Measurements from ENCODE around the gene VSTM2L.

The VSTM2L gene

GRCh38 chr20:37917461-37917860 lies 14.5 kb downstream of the VSTM2L start:
- no peak for DNase-seq (ENCODE audit: low read depth in 2 of 3, low spot score in 1 of 3)

GRCh38 chr20:37918035-37918434 lies 15.1 kb downstream of the VSTM2L start:
- DNase-seq (ENCODE audit: low read depth in 2 of 3, low spot score in 1 of 3): no peak

- DNase-seq (ENCODE audit: low read depth in 2 of 3, low spot score in 1 of 3): no peak
Observed at GRCh38 chr20:37919389-37920040, 16.6 kb downstream of the VSTM2L start.

GRCh38 chr20:37920270-37920669 lies 17.3 kb downstream of the VSTM2L start:
- no peak for DNase-seq (ENCODE audit: low read depth in 2 of 3, low spot score in 1 of 3)

GRCh38 chr20:37920679-37921322 lies 17.9 kb downstream of the VSTM2L start:
- no peak for DNase-seq (ENCODE audit: low read depth in 2 of 3, low spot score in 1 of 3)

- DNase-seq (ENCODE audit: low read depth in 2 of 3, low spot score in 1 of 3): no peak
Observed at GRCh38 chr20:37921341-37921929, 18.5 kb downstream of the VSTM2L start.

- DNase-seq (ENCODE audit: low read depth in 2 of 3, low spot score in 1 of 3): peak in 2 of 3 donors; percentile 38 to 46
Observed at GRCh38 chr20:37922016-37922415, 19.1 kb downstream of the VSTM2L start.

GRCh38 chr20:37925265-37926165 lies 22.6 kb downstream of the VSTM2L start:
- DNase-seq (ENCODE audit: low read depth in 2 of 3, low spot score in 1 of 3): no peak

GRCh38 chr20:37926612-37927011 lies 23.7 kb downstream of the VSTM2L start:
- no peak for DNase-seq (ENCODE audit: low read depth in 2 of 3, low spot score in 1 of 3)

GRCh38 chr20:37927410-37928095 lies 24.6 kb downstream of the VSTM2L start:
- DNase-seq (ENCODE audit: low read depth in 2 of 3, low spot score in 1 of 3): no peak

- DNase-seq (ENCODE audit: low read depth in 2 of 3, low spot score in 1 of 3): no peak
Observed at GRCh38 chr20:37928996-37929682, 26.2 kb downstream of the VSTM2L start.

- no peak for DNase-seq (ENCODE audit: low read depth in 2 of 3, low spot score in 1 of 3)
Observed at GRCh38 chr20:37929683-37930014, 26.7 kb downstream of the VSTM2L start.

GRCh38 chr20:37931153-37931922 lies 28.4 kb downstream of the VSTM2L start:
- no peak for DNase-seq (ENCODE audit: low read depth in 2 of 3, low spot score in 1 of 3)

GRCh38 chr20:37932074-37932473 lies 29.1 kb downstream of the VSTM2L start:
- DNase-seq (ENCODE audit: low read depth in 2 of 3, low spot score in 1 of 3): no peak

- no peak for DNase-seq (ENCODE audit: low read depth in 2 of 3, low spot score in 1 of 3)
Observed at GRCh38 chr20:37932919-37933318, 30.0 kb downstream of the VSTM2L start.

GRCh38 chr20:37933786-37934633 lies 31.1 kb downstream of the VSTM2L start:
- DNase-seq (ENCODE audit: low read depth in 2 of 3, low spot score in 1 of 3): no peak

GRCh38 chr20:37934634-37935375 lies 31.9 kb downstream of the VSTM2L start:
- no peak for DNase-seq (ENCODE audit: low read depth in 2 of 3, low spot score in 1 of 3)

- DNase-seq (ENCODE audit: low read depth in 2 of 3, low spot score in 1 of 3): no peak
Observed at GRCh38 chr20:37935435-37935834, 32.5 kb downstream of the VSTM2L start.

Measured in stimulated activated CD4-positive, alpha-beta T cell treated with anti-CD3 and anti-CD28 coated beads, Interleukin-12 subunit alpha, Interleukin-12 subunit beta, amount 100 ng/mL, for 48 hours (primary cell).